NCI-H524 treated with DMSO at 0.1 percent for 48 hours (cell line): ENCODE results near the gene HEATR5B.
"Not testable (repeated sequence)": the region's sequence is repeated elsewhere in the genome, so short reads cannot be mapped to it uniquely, and the experiment has no call there.

Source experiments
- DNase-seq: peaks from one replicate; lab custom pipeline; 2025; lab: John Stamatoyannopoulos, UW

Gene HEATR5B

GRCh38 chr2:36941867-36942266 lies 142.3 kb downstream of the HEATR5B start:
- DNase-seq: no peak

- not testable (repeated sequence) for DNase-seq
These were observed 147.6 kb downstream of the HEATR5B start for GRCh38 chr2:36936526-36936925.

- DNase-seq: not testable (repeated sequence)
These were observed 152.5 kb downstream of the HEATR5B start for GRCh38 chr2:36931688-36932087.
